Activated T-helper 1 cell treated with Interleukin-2 at 50 U/mL for 16 hours (primary cell): ENCODE measurements around the gene NSF.
"Not testable (repeated sequence)": the region's sequence is repeated elsewhere in the genome, so short reads cannot be mapped to it uniquely, and the experiment has no call there.

Experiments
- DNase-seq: peaks from one replicate; pipeline ENCODE4 v3.0.0-alpha.2; 2020; ENCODE audit warnings: low read depth

NSF gene

GRCh38 chr17:46776298-46777005 is 186.0 kb downstream of the NSF start:
- DNase-seq: no peak

- DNase-seq: no peak
Measured at GRCh38 chr17:46777943-46778915, 187.8 kb downstream of the NSF start.

DNA sequence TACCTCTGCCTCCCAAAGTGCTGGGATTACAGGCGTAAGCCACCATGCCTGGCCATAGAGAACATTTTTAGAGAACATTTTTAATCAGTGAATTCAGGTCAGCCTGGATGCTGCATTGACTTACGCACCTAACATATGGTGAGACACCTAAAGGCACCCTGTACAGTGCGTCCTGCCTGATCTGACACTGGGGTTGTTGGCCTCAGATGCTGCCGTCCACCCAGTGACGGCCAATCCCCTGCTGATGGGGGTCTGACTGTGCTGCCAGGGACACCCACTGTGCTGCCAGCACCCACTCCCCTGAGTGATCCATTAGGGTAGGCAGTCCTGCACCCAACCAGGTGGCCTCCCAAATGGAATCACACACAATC is 189.5 kb downstream of the NSF start:
- DNase-seq: no peak

GRCh38 chr17:46782250-46782953 is 191.9 kb downstream of the NSF start:
- DNase-seq: no peak

GRCh38 chr17:46783031-46783593 is 192.6 kb downstream of the NSF start:
- DNase-seq: no peak

DNA sequence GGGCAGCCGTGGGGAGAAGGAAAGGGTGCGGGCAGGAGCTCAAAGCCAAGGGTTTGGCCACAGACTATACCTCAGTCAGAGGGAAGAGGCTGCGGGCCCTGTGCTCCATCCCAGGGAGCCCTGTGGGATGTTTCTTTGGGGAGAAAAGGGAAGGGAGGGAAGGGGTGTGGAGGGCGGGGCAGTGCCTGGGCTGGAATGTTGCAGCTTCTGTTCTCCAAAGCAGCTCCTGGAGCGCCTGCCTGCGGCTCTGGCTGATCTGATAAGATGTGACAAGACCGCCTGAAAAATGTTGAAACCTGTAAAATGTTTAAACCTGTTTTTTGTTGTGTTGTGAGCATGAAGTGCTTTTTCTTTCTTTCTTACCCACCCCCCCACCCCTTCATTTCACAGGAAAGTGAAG is 195.2 kb downstream of the NSF start:
- no peak for DNase-seq

DNA sequence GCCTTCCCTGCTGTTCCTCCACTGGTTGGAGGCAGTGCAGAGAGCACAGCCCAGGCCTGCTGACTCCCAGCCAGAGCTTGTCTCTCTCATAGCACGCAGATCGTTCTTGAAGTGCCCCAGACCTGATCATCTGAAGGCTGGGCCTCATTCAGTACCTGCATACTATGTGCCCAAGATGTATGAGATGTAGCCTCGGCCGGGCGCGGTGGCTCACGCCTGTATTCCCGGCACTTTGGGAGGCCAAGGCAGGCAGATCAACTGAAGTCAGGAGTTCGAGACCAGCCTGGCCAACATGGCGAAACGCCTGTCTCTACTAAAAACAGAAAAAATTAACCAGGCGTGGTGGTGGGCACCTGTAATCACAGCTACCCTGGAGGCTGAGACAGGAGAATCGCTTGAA is 197.0 kb downstream of the NSF start:
- no peak for DNase-seq

GRCh38 chr17:46788300-46788699 is 197.8 kb downstream of the NSF start:
- no peak for DNase-seq

- no peak for DNase-seq
Measured at GRCh38 chr17:46788796-46789195, 198.3 kb downstream of the NSF start.

GRCh38 chr17:46789610-46790009 is 199.1 kb downstream of the NSF start:
- no peak for DNase-seq

- DNase-seq: no peak
Measured at GRCh38 chr17:46790216-46790615, 199.7 kb downstream of the NSF start.

DNA sequence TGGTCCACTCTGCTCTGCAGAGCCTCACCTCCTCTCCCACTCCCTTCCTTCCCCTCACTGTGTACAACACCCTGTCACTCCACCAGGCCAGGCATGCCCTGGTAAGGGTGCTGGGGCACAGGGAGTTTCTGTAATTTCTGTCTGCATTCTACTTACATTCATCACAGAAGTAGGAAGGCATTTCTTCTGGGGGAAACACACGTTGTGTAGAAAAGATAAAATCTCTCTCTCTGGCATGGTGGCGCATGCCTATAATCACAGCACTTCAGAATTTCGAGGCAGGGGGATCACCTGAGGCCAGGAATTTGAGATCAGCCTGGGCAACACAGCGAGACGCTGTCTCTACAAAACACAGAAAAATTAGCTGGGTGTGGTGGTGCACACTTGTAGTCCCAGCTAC is 201.1 kb downstream of the NSF start:
- DNase-seq: no peak

GRCh38 chr17:46792071-46792470 is 201.6 kb downstream of the NSF start:
- no peak for DNase-seq

DNA sequence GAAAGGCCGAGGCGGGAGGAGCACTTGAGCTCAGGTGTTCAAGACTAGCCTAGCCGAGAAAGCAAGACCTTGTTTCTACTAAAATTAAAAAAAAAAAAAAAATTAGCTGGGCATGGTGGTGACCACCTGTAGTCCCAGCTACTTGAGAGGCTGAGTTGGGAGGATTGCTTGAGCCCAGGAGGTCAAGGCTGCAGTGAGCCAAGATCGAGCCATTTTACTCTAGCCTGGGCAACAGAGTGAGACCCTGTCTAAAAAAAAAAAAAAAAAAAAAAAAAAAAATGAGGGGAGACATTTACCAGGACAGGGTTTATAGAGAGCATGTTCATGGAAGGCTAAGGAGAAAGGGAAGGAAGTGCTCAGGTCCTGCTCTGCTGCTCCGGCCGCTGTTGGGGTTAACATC is 202.6 kb downstream of the NSF start:
- not testable (repeated sequence) for DNase-seq

- DNase-seq: no peak
Measured at GRCh38 chr17:46793541-46793940, 203.1 kb downstream of the NSF start.

DNA sequence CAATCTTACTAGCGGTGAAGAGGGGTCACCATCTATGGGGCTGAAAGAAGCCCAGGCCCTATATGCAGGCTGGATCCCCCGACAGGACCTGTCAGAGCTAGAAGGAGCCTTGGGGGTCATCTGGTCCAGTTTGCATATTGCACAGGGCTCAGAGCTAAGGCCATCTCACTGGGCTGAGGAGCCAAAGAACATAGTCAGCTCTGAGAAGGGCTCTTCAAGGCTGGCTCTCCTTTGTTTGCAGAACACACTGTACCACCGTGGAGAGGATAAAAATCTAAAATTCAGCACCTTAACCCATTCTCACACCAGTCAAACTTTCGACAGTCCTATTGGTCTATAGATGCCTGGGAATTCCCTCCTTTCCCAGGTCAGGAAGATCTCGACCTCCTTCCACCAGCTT is 203.8 kb downstream of the NSF start:
- DNase-seq: no peak

DNA sequence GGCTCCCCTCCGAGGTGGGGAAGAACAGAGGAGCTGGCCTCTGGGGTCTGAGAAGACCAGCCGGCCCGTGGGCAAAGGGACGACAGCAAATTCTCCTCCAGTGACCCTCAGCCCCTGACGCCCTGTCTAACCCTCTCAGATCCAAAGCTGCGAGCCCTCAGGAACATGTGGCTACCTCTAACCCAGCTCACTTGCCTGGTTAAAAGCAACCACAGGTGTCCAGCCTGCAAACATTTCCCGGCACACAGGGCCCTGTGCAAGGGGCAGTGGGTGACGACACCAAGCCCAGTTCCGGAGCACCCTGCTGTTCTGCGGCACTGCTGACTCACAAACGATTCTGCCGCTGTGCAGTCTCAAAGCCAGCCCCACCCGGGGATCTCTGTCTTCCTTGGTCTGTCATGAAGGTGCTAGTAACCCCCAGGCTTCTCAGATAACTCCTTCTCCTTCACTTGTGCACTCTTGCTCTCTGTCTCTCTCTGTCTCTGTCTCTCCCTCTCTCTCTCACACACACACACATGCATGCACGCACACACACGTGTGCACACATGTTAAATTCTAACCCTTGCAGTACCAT is 205.0 kb downstream of the NSF start:
- no peak for DNase-seq

GRCh38 chr17:46796084-46796483 is 205.6 kb downstream of the NSF start:
- no peak for DNase-seq

- DNase-seq: no peak
Measured at GRCh38 chr17:46796524-46796923, 206.1 kb downstream of the NSF start.

DNA sequence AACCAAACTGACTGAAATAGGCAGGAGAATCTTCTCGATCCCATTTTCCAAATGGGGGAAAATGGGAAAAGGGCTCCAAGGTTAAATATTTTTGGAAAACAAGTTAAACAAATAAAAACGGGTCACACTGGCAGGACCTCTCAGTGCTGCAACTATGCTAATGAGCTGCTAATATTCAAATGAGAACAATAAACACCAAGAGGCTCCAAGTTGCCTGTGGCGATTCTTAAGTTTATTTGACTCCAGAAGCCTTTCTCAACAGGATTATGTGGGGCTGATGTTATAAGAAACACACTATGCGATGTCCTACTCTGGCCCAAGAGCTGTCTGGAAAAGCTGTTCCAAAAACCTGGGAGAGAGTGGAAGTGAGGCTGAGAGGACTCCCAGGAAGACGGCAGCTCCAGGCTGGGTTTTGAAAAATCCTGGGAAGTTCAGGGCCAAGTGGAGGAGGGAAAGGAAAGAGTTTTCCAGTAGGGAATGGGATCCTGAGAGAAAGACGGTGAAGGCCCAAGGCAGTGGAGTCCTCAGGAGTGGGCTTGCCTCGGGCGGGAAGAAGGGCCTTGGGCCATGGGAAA is 206.6 kb downstream of the NSF start:
- DNase-seq: no peak

DNA sequence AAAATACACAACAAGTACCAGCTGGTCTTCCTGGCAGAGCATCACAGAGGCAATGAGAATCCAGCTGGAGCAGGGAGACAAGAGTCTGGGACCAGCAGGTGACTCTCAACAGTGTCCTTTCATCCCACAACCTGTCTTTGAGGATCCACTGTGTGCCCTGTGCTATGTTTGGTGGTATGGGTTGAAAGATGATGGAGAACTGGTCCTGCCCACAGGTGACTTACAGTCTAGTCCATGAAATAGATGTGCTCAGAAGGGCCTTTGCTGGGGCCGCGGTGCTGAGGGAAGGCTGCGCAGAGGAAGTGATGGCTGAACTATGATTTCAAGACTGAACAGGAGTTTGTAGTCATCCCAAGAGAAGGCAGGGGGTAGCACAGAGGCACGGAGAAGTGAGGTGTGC is 210.1 kb downstream of the NSF start:
- DNase-seq: no peak

DNA sequence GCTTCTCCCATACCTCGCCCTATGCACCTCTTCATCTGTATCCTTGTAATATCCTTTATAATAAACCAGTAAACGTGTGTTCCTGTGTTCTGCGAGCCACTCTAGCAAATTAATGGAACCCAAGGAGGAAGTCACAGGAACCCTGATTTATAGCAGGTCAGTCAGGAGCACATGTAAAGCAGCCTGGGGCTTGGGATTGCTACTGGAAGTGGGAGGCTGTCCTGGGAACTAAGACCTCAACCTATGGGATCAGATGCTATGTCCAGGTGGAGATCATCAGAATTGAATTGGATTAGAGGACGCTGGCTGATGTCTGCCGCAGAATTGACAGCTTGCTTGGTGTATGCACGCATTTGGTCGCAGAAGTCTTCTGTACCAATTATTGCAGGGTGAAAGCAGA is 212.3 kb downstream of the NSF start:
- DNase-seq: no peak
